Endothelial cell of umbilical vein (primary cell): ENCODE data around the gene GARS1. TPM values are rescaled to one million over a fixed set of nuclear protein-coding genes. Genes with fewer than 3 reads are reported as not detected.

ENCODE experiments used
- BruUV-seq: library from RNA; stranded (reverse); fragments of 400-500 nt; replicated peaks from 2 replicates; lab custom pipeline; 2021; lab: Mats Ljungman, UMichigan
- CTCF ChIA-PET: fragments of 300-600, 350-600 bp; sonication (Branson Sonifier 250); formaldehyde crosslinking; loops from one replicate; lab custom pipeline; 2021; ENCODE audit warnings: antibody characterized with exemption, inconsistent platforms; lab: Charles Lee
- POLR2A ChIA-PET: fragments of 300-600, 350-600 bp; sonication (Branson Sonifier 250); formaldehyde crosslinking; loops from one replicate; lab custom pipeline; 2021; ENCODE audit warnings: antibody characterized with exemption, inconsistent platforms; lab: Charles Lee
- DNase-seq: peaks from one replicate; pipeline ENCODE4 v3.0.0-alpha.2; 2011; ENCODE audit warnings: low read depth, low spot score
- FAIRE-seq: peaks from 2 replicates; lab custom pipeline; 2011; peaks lifted over from hg19 to GRCh38; lab: Jason Lieb, UNC
- H2AFZ ChIP-seq: 2 replicates; pipeline ENCODE4 v1.6.0; 2012; ENCODE audit warnings: low read depth, low read length, control low read depth, inconsistent platforms
- H3K27ac ChIP-seq: 2 replicates; pipeline ENCODE4 v1.5.1; 2011; ENCODE audit warnings: low read depth, mild to moderate bottlenecking, control low read depth, low read length, moderate library complexity; ENCODE audit not compliant: insufficient read depth
- H3K27me3 ChIP-seq, 2 experiments: 2 replicates each; pipeline versions ENCODE4 v1.6.0 to v1.6.1; 2011; ENCODE audit warnings: low read length in 2 of 2, mixed read lengths in 1 of 2; ENCODE audit not compliant: control insufficient read depth in 2 of 2, insufficient read depth in 2 of 2
- H3K36me3 ChIP-seq, 2 experiments: 2 replicates in 1 of 2; 3 replicates in 1 of 2; pipeline ENCODE4 v1.5.1; 2011; ENCODE audit warnings: low read length in 2 of 2, mild to moderate bottlenecking in 1 of 2, moderate library complexity in 1 of 2; ENCODE audit not compliant: control insufficient read depth in 2 of 2, insufficient read depth in 2 of 2; ENCODE audit errors: extremely low read depth in 1 of 2
- H3K4me1 ChIP-seq: 3 replicates; pipeline ENCODE4 v1.5.1; 2011; ENCODE audit warnings: mild to moderate bottlenecking, low read length; ENCODE audit not compliant: control insufficient read depth, insufficient read depth; ENCODE audit errors: extremely low read depth
- H3K4me2 ChIP-seq: 2 replicates; pipeline ENCODE4 v1.6.1; 2011; ENCODE audit warnings: low read length, control low read depth, mixed read lengths; ENCODE audit not compliant: insufficient read depth
- H3K4me3 ChIP-seq, 3 experiments: fragments of 200-600 bp in 1 of 3; sonication (generic), shearing (Covaris generic) in 1 of 3; replicated peaks in 1 of 3; 2 replicates each; pipeline ENCODE4 v1.5.1; 2011 to 2016; ENCODE audit warnings: control low read depth in 3 of 3, low read length in 3 of 3, mild to moderate bottlenecking in 2 of 3, inconsistent platforms in 1 of 3, low read depth in 1 of 3, moderate library complexity in 1 of 3; ENCODE audit not compliant: insufficient read depth in 1 of 3
- H3K79me2 ChIP-seq: 2 replicates; pipeline ENCODE4 v1.6.0; 2012; ENCODE audit warnings: low read length, inconsistent platforms; ENCODE audit not compliant: control insufficient read depth, insufficient read depth
- H3K9ac ChIP-seq: replicated peaks from 2 replicates; pipeline ENCODE3; 2011; ENCODE audit warnings: low read length, control low read depth; ENCODE audit not compliant: insufficient read depth; ENCODE audit errors: extremely low read depth
- H3K9me1 ChIP-seq: replicated peaks from 3 replicates; pipeline ENCODE4 v1.6.0; 2011; ENCODE audit warnings: mild to moderate bottlenecking, low read length; ENCODE audit not compliant: control insufficient read depth, insufficient read depth; ENCODE audit errors: extremely low read depth
- H3K9me3 ChIP-seq: replicated peaks from 2 replicates; pipeline ENCODE4 v1.5.1; 2012; ENCODE audit warnings: low read length, inconsistent platforms; ENCODE audit not compliant: control insufficient read depth, insufficient read depth
- H4K20me1 ChIP-seq: replicated peaks from 2 replicates; pipeline ENCODE3; 2011; ENCODE audit warnings: mild to moderate bottlenecking, low read length; ENCODE audit not compliant: control insufficient read depth, insufficient read depth; ENCODE audit errors: extremely low read depth
- EZH2 ChIP-seq: IDR thresholded peaks from 2 replicates; pipeline ENCODE4 v1.6.1; 2012; ENCODE audit warnings: borderline replicate concordance, low read depth, mild to moderate bottlenecking, moderate library complexity, low read length, inconsistent platforms; ENCODE audit not compliant: severe bottlenecking
- FOS ChIP-seq: IDR thresholded peaks from 2 replicates; pipeline ENCODE4 v1.6.1; 2011; ENCODE audit warnings: mild to moderate bottlenecking, low read length, moderate library complexity, borderline replicate concordance; ENCODE audit not compliant: insufficient read depth
- GATA2 ChIP-seq: IDR thresholded peaks from 2 replicates; pipeline ENCODE4 v1.7.0; 2011; ENCODE audit warnings: low read depth, mild to moderate bottlenecking, moderate library complexity, mixed read lengths, low read length; ENCODE audit not compliant: insufficient read length, insufficient read depth
- JUN ChIP-seq: IDR thresholded peaks from 2 replicates; pipeline ENCODE4 v1.6.1; 2011; ENCODE audit warnings: borderline replicate concordance, low read depth; ENCODE audit not compliant: insufficient read length, insufficient read depth
- MYC ChIP-seq: IDR thresholded peaks from one replicate; pipeline ENCODE4 v1.6.1; 2011; ENCODE audit warnings: mild to moderate bottlenecking, low read depth, low read length
- POLR2A ChIP-seq: IDR thresholded peaks from 2 replicates; pipeline ENCODE4 v1.6.1; 2012; ENCODE audit warnings: low read depth, mild to moderate bottlenecking, control low read depth, low read length
- POLR2AphosphoS5 ChIP-seq: IDR thresholded peaks from 2 replicates; pipeline ENCODE4 v1.6.1; 2012; ENCODE audit warnings: low read depth, mild to moderate bottlenecking, control low read depth, low read length, moderate library complexity; ENCODE audit not compliant: insufficient read depth
- dilution Hi-C: fragments of 300-500 bp; cut with MboI; formaldehyde crosslinking; loops from one replicate; pipeline ENCODE4 v1.15.0; 2019; ENCODE audit warnings: low sequenced_read_pairs; ENCODE audit not compliant: extremely low pct_ligation_motif_present
- intact Hi-C: fragments of 100-400 bp; cut with micrococcal nuclease; formaldehyde crosslinking; loops from one replicate; pipeline ENCODE4 v1.10.0; 2022
- polyA plus RNA-seq, 4 experiments: library from polyadenylated mRNA; depleted of rRNA in 3 of 4; stranded (reverse) in 3 of 4; unstranded in 1 of 4; fragments of >200 nt; gene quantifications; 2 replicates each; pipeline versions ENCODE4 v1.2.1 to v1.2.3, GENCODE V29; 2011 to 2012; ENCODE audit warnings: missing spikeins in 1 of 4
- total RNA-seq: library from RNA; stranded (reverse); gene quantifications from 2 replicates; pipeline ENCODE4 v1.2.3, GENCODE V29; 2021
- TF ChIP-seq, protein P1 (sequence below): IDR thresholded peaks from 2 replicates; pipeline ENCODE4 v1.6.1; 2011; ENCODE audit not compliant: insufficient read depth, insufficient read length
- TF ChIP-seq, protein P2 (sequence below), 2 donors: IDR thresholded peaks; 1 replicate in 1 of 2; 2 replicates in 1 of 2; pipeline ENCODE4 v1.5.1; 2011; ENCODE audit warnings: low read length in 2 of 2, mild to moderate bottlenecking in 2 of 2, moderate library complexity in 2 of 2, control low read depth in 1 of 2, inconsistent platforms in 1 of 2, low read depth in 1 of 2; ENCODE audit not compliant: insufficient read depth in 1 of 2; ENCODE audit errors: extremely low read depth in 1 of 2

GARS1 gene
- total and polyA plus RNA-seq, 2 donors (not counting 3 experiments of a cell fraction or from before 2014, with no cell fraction given), result 194 to 295 TPM

DNA sequence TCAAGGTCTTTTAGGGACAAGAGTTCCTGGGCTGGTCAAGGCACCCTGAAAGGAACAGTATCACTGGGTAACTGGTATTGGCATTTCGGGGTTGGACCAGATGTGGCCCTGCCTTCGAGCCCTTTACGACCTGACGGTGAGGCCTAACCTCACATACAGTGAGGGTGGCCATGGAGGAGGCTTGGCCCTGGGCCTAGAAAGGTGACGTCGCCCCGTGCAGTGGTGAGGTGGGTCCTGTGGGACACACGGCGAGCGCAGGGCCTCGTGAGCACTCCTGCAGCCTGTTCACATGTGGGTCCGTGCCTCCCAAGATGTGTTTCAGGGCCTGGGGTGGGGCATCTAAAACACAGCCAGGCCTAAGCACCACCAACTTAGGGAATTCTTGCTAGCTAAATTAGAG lies 51.5 kb downstream of the GARS1 start:
- Histone ChIP-seq H3K4me3 (no peak overlapping the region), H3K27ac (no peak overlapping the region), H3K27me3 (no peaks in the 10 kb centered on the region), H3K9me3 (no peaks in the 10 kb centered on the region), H3K4me2 (no peak overlapping the region), H2AFZ (no peak overlapping the region), H3K36me3 (peaks cover 0 to 2% of the 10 kb centered on the region in 2 experiments), H4K20me1 (no peaks in the 10 kb centered on the region), H3K9ac (no peak overlapping the region), H3K79me2 (no peaks in the 10 kb centered on the region), H3K9me1 (no peaks in the 10 kb centered on the region), H3K4me1 (no peaks in the 10 kb centered on the region)
- dilution Hi-C loops (no loop called here), intact Hi-C loops (no loop called here)
- POLR2A ChIA-PET, result no interaction called here
- CTCF ChIA-PET, result no interaction called here
- no TSS peak for BruUV-seq
- DNase-seq (no peak), FAIRE-seq (no peak)
- TF ChIP-seq JUN, result no peak
- TF ChIP-seq GATA2, result no peak

DNA sequence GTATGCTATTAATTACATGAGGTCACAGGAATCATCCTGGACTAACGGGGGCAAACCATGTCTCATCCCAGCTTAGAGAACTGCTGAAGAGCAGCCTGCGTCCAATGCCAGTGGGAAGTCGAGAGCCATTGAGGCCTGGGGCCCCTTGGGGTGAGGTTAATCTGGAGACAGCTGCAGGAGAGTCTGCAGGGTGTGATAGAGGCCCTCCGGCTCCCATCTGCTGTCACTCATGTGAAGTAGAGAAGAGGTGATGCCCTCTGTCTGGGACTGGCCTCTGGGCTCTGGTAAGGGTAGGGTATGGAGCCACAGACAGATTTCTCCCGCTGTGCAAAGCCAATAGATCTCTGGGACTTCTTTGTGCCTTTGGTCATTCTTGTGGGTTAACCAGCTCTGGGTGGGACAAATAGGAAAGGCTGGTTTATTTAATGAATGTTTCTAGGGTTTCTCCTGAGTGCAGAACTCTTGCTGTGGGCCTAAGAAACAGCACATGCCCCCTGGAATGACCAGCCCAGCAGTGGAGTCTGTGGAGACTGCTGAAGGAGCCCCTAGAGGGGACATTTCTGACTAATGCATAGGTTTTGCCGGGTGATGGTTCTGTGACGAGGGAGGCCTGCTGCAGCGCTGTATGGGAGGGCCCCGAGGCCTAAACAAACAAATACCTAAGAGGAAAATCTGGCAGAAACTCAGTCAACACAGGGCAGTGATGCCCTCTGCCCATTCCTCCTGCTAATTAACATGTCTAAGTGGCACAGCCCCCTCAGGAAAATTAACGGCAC lies 53.1 kb downstream of the GARS1 start:
- Histone ChIP-seq H3K9me3 (no peaks in the 10 kb centered on the region), H3K27ac (no peak overlapping the region), H3K27me3 (no peaks in the 10 kb centered on the region), H2AFZ (no peak overlapping the region), H3K4me1 (no peaks in the 10 kb centered on the region), H3K4me2 (no peak overlapping the region), H3K9me1 (no peaks in the 10 kb centered on the region), H4K20me1 (no peaks in the 10 kb centered on the region), H3K4me3 (no peak overlapping the region), H3K79me2 (no peaks in the 10 kb centered on the region), H3K9ac (no peak overlapping the region), H3K36me3 (peaks cover 0 to 2% of the 10 kb centered on the region in 2 experiments)
- ChIA-PET CTCF (interaction anchor here (0.9 kb wide), 1 partner anchor 475 kb away, joined by 3 read pairs; no protein-coding TSS in a partner anchor), POLR2A (no interaction called here)
- BruUV-seq, result no TSS peak
- intact Hi-C loops (no loop called here), dilution Hi-C loops (no loop called here)
- no peak for FAIRE-seq
- no peak for DNase-seq
- TF ChIP-seq, protein P1, sequence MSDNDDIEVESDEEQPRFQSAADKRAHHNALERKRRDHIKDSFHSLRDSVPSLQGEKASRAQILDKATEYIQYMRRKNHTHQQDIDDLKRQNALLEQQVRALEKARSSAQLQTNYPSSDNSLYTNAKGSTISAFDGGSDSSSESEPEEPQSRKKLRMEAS, result no peak
- no peak for TF ChIP-seq POLR2A
- TF ChIP-seq MYC, result no peak
- no peak for TF ChIP-seq EZH2
- TF ChIP-seq FOS, result no peak
- no peak for TF ChIP-seq JUN
- TF ChIP-seq GATA2, result no peak
- TF ChIP-seq, protein P2, sequence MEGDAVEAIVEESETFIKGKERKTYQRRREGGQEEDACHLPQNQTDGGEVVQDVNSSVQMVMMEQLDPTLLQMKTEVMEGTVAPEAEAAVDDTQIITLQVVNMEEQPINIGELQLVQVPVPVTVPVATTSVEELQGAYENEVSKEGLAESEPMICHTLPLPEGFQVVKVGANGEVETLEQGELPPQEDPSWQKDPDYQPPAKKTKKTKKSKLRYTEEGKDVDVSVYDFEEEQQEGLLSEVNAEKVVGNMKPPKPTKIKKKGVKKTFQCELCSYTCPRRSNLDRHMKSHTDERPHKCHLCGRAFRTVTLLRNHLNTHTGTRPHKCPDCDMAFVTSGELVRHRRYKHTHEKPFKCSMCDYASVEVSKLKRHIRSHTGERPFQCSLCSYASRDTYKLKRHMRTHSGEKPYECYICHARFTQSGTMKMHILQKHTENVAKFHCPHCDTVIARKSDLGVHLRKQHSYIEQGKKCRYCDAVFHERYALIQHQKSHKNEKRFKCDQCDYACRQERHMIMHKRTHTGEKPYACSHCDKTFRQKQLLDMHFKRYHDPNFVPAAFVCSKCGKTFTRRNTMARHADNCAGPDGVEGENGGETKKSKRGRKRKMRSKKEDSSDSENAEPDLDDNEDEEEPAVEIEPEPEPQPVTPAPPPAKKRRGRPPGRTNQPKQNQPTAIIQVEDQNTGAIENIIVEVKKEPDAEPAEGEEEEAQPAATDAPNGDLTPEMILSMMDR (IDR thresholded peaks at IDR 0.05; ENCODE audit: extremely low read depth in 1 of 2, insufficient read depth in 1 of 2, low read depth in 1 of 2, low read length in 2 of 2), result no peak
- no peak for TF ChIP-seq POLR2AphosphoS5
